ENCODE measurements around the gene FRMPD2.
A peak's percentile ranks its signal among the peaks of the same experiment; 100 is the strongest.
"Not testable (repeated sequence)": the region's sequence is repeated elsewhere in the genome, so short reads cannot be mapped to it uniquely, and the experiment has no call there.

FRMPD2 gene

DNA sequence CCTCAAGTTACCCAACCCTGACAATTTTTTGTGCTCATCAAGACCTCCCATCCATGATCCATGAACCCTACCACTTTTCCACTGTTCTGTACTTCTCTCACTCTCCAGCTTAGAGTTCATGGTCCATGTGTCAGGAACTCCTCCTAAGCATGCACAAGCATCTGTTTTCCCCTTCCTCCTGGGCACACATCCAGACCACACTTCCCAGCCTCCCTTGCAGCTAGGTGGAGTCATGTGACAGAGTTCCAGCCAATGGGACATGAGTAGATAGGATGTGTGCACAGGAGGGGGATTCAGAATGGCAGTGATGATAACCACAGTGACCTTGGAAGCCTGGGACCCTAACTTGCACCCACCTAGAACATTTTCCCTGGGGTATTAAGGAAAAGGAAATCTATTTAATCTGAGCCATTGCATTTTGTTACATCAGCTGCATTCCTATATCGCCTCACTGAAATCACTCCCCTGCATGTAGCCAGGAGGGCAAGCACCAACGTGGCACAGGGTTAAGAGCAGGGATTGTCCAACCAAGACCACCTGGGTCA lies 9.6 kb upstream of the FRMPD2 start:
- no peak overlapping the region for H3K9ac ChIP-seq (ENCODE audit: low read depth, low read length)
- no peak overlapping the region for H3K4me2 ChIP-seq (ENCODE audit: insufficient read depth, low read length)
- no peaks in the 10 kb centered on the region for H4K20me1 ChIP-seq (ENCODE audit: insufficient read depth, low read length)
- TF ChIP-seq EZH2 (IDR thresholded peaks at IDR 0.05; ENCODE audit: borderline replicate concordance, low read depth, low read length, severe bottlenecking): no peak
- TF ChIP-seq, protein P1, sequence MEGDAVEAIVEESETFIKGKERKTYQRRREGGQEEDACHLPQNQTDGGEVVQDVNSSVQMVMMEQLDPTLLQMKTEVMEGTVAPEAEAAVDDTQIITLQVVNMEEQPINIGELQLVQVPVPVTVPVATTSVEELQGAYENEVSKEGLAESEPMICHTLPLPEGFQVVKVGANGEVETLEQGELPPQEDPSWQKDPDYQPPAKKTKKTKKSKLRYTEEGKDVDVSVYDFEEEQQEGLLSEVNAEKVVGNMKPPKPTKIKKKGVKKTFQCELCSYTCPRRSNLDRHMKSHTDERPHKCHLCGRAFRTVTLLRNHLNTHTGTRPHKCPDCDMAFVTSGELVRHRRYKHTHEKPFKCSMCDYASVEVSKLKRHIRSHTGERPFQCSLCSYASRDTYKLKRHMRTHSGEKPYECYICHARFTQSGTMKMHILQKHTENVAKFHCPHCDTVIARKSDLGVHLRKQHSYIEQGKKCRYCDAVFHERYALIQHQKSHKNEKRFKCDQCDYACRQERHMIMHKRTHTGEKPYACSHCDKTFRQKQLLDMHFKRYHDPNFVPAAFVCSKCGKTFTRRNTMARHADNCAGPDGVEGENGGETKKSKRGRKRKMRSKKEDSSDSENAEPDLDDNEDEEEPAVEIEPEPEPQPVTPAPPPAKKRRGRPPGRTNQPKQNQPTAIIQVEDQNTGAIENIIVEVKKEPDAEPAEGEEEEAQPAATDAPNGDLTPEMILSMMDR (IDR thresholded peaks at IDR 0.05; ENCODE audit: borderline replicate concordance, extremely low read depth, low read length, poor library complexity, severe bottlenecking): no peak
- peaks cover 49% of the 10 kb centered on the region for H3K4me1 ChIP-seq (ENCODE audit: insufficient read depth, low read length)
- H3K9me3 ChIP-seq (ENCODE audit: insufficient read depth, low read length, severe bottlenecking): peaks cover 14% of the 10 kb centered on the region
- DNase-seq (no peak), ATAC-seq (ENCODE audit: insufficient read depth, low read depth) (no peak)
- no peaks in the 10 kb centered on the region for H3K27me3 ChIP-seq (ENCODE audit: insufficient read depth, low read length, poor library complexity)
- H3K36me3 ChIP-seq (ENCODE audit: insufficient read depth, low read length): no peaks in the 10 kb centered on the region
- no peak overlapping the region for H3K4me3 ChIP-seq (ENCODE audit: low read depth in 1 of 2, low read length in 2 of 2)
- H2AFZ ChIP-seq (ENCODE audit: low read depth, low read length): no peak overlapping the region
- no peaks in the 10 kb centered on the region for H3K79me2 ChIP-seq (ENCODE audit: insufficient read depth, low read length)
- peak overlapping the region; percentile 94; the same call in 1 of the 2 replicates for H3K27ac ChIP-seq (ENCODE audit: low read length)

DNA sequence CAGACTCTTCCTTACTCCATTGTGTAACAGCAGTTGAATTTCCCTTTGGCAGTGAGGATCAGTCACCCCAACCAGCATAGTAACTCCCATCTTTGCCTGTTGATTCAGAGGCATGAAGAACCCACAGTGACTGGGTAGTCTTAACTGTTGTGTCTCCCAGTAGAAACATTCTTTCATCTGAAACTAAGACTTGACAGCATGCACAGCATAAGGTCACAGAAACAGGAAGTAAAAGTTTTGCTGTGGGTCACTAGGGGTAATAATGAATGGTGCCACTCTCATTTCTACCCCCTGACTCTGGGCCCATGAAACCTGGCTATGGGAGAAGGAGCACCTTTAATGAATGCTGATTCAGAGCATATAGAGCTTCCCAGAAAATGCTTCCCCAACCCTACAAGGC lies 8.3 kb upstream of the FRMPD2 start:
- no peak for ATAC-seq (ENCODE audit: insufficient read depth, low read depth)
- Histone ChIP-seq H2AFZ (ENCODE audit: low read depth, low read length) (no peak overlapping the region), H3K4me1 (ENCODE audit: insufficient read depth, low read length) (peaks cover 37% of the 10 kb centered on the region), H3K27ac (ENCODE audit: low read length) (no peak overlapping the region), H3K36me3 (ENCODE audit: insufficient read depth, low read length) (no peaks in the 10 kb centered on the region), H3K4me3 (ENCODE audit: low read depth in 1 of 2, low read length in 2 of 2) (no peak overlapping the region), H3K9ac (ENCODE audit: low read depth, low read length) (no peak overlapping the region), H3K27me3 (ENCODE audit: insufficient read depth, low read length, poor library complexity) (no peaks in the 10 kb centered on the region), H4K20me1 (ENCODE audit: insufficient read depth, low read length) (no peaks in the 10 kb centered on the region), H3K9me3 (ENCODE audit: insufficient read depth, low read length, severe bottlenecking) (peaks cover 14% of the 10 kb centered on the region), H3K4me2 (ENCODE audit: insufficient read depth, low read length) (no peak overlapping the region), H3K79me2 (ENCODE audit: insufficient read depth, low read length) (no peaks in the 10 kb centered on the region)
- DNase-seq: no peak
- no peak for TF ChIP-seq EZH2 (IDR thresholded peaks at IDR 0.05; ENCODE audit: borderline replicate concordance, low read depth, low read length, severe bottlenecking)
- TF ChIP-seq, protein P1 (IDR thresholded peaks at IDR 0.05; ENCODE audit: borderline replicate concordance, extremely low read depth, low read length, poor library complexity, severe bottlenecking): no peak

DNA sequence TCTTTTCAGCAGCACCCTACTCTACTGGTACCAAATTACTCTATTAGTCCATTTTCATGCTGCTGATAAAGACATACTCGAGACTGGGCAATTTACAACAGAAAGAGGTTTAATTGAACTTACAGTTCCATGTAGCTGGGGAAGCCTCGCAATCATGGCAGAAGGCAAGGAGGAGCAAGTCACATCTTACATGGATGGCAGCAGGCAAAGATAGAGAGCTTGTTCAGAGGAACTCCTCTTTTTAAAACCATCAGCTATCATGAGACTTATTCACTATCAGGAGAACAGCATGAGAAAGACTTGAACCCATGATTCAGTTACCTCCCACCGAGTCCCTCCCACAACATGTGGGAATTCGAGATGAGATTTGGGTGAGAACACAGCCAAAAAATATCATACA lies 7.2 kb upstream of the FRMPD2 start:
- H2AFZ ChIP-seq (ENCODE audit: low read depth, low read length); H3K36me3 ChIP-seq (ENCODE audit: insufficient read depth, low read length); ATAC-seq (ENCODE audit: insufficient read depth, low read depth); H3K27me3 ChIP-seq (ENCODE audit: insufficient read depth, low read length, poor library complexity); H3K79me2 ChIP-seq (ENCODE audit: insufficient read depth, low read length); H3K9ac ChIP-seq (ENCODE audit: low read depth, low read length); H3K27ac ChIP-seq (ENCODE audit: low read length); H3K4me2 ChIP-seq (ENCODE audit: insufficient read depth, low read length); H4K20me1 ChIP-seq (ENCODE audit: insufficient read depth, low read length); DNase-seq; H3K4me3 ChIP-seq (ENCODE audit: low read depth in 1 of 2, low read length in 2 of 2): not testable (repeated sequence)
- H3K9me3 ChIP-seq (ENCODE audit: insufficient read depth, low read length, severe bottlenecking): peaks cover 14% of the 10 kb centered on the region
- peaks cover 26% of the 10 kb centered on the region for H3K4me1 ChIP-seq (ENCODE audit: insufficient read depth, low read length)

DNA sequence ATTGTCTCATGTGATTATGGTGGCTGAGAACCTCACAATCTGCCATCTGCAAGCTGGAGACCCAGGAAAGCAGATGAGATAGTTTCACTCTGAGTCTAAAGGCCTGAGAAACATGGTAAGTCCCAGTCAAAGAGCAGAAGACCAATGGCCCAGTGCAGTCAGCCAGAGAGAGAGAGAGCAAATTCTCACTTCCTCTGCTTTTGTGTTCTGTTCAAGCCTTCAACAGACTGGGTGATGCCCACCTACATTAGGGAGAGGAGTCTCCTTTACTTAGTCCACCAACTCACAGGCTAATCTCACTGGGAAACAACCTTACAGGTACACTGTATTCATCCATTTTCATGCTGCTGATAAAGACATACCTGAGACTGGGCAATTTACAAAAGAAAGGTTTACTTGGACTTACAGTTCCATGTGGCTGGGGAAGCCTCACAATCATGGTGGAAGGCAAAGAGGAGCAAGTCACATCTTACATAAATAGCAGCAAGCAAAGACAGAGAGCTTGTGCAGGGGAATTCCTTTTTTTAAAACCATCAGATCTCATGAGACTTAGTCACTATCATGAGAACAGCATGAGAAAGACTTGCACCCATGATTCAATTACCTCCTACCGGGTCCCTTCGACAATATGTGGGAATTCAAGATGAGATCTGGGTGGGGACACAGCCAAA lies 4.7 kb upstream of the FRMPD2 start:
- Histone ChIP-seq H3K4me2 (ENCODE audit: insufficient read depth, low read length) (no peak overlapping the region), H2AFZ (ENCODE audit: low read depth, low read length) (no peak overlapping the region; the same call in 1 of the 2 replicates), H3K27me3 (ENCODE audit: insufficient read depth, low read length, poor library complexity) (no peaks in the 10 kb centered on the region), H3K36me3 (ENCODE audit: insufficient read depth, low read length) (no peaks in the 10 kb centered on the region), H3K4me3 (ENCODE audit: low read depth in 1 of 2, low read length in 2 of 2) (no peak overlapping the region), H3K4me1 (ENCODE audit: insufficient read depth, low read length) (peaks cover 20% of the 10 kb centered on the region), H3K9ac (ENCODE audit: low read depth, low read length) (no peak overlapping the region), H3K79me2 (ENCODE audit: insufficient read depth, low read length) (no peaks in the 10 kb centered on the region), H4K20me1 (ENCODE audit: insufficient read depth, low read length) (no peaks in the 10 kb centered on the region), H3K9me3 (ENCODE audit: insufficient read depth, low read length, severe bottlenecking) (peaks cover 14% of the 10 kb centered on the region), H3K27ac (ENCODE audit: low read length) (no peak overlapping the region)
- ATAC-seq (ENCODE audit: insufficient read depth, low read depth) (no peak), DNase-seq (no peak)
- no peak for TF ChIP-seq EZH2 (IDR thresholded peaks at IDR 0.05; ENCODE audit: borderline replicate concordance, low read depth, low read length, severe bottlenecking)
- TF ChIP-seq, protein P1 (IDR thresholded peaks at IDR 0.05; ENCODE audit: borderline replicate concordance, extremely low read depth, low read length, poor library complexity, severe bottlenecking): no peak

Measured in DND-41 (cell line).